Uterus (tissue), 2 donors: ENCODE data around the gene PHC2.

ENCODE experiments used
- CTCF ChIP-seq, 4 experiments: fragments of 200-600 bp in 2 of 4; fragments of 450-650 bp in 2 of 4; sonication (generic) in 2 of 4; IDR thresholded peaks; one replicate each; pipeline ENCODE4 v1.5.1; 2016 to 2019; ENCODE audit warnings: antibody characterized with exemption in 4 of 4, mild to moderate bottlenecking in 2 of 4, moderate library complexity in 1 of 4
- POLR2A ChIP-seq, 2 donors: fragments of 450-650 bp; IDR thresholded peaks; one replicate each; pipeline ENCODE4 v1.6.1; 2016; ENCODE audit warnings: antibody characterized with exemption in 2 of 2, mild to moderate bottlenecking in 1 of 2, moderate library complexity in 1 of 2

DNA sequence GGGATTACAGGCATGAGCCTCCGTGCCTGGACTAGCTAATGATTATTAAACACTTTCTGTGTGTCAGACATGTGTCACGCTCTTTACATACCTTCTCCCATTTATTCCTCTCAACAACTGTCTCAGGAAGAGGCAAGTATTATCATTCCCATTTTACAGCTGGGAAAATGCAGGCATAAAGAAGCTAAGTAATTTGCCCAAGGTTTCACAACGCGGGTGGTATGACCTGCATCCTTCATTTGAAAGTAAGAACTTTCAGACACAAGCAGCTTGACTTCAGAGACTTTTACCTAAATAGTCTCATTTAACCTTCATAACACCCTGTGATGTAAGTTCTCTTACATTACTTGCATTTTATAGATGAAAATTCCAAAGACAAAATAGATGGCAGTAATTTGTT, 40.5 kb upstream of the PHC2 start:
- TF ChIP-seq CTCF (IDR thresholded peaks at IDR 0.05) (no peak), POLR2A (IDR thresholded peaks at IDR 0.05) (no peak)
